Mammary epithelial cell (primary cell): Measurements from ENCODE around the gene ZNF277.

Source experiments
- EZH2 ChIP-seq: IDR thresholded peaks from 2 replicates; pipeline ENCODE4 v1.6.1; 2012; ENCODE audit warnings: low read length, inconsistent platforms, borderline replicate concordance
- TF ChIP-seq, protein P1 (sequence below), 2 donors: IDR thresholded peaks in 1 of 2; conservative IDR thresholded peaks in 1 of 2; 2 replicates each; pipeline ENCODE4 v1.5.1; 2011 to 2012; ENCODE audit warnings: inconsistent platforms in 2 of 2, low read length in 2 of 2, mild to moderate bottlenecking in 2 of 2, control low read depth in 1 of 2, low read depth in 1 of 2; ENCODE audit not compliant: insufficient read depth in 1 of 2; ENCODE audit errors: extremely low read depth in 1 of 2

DNA sequence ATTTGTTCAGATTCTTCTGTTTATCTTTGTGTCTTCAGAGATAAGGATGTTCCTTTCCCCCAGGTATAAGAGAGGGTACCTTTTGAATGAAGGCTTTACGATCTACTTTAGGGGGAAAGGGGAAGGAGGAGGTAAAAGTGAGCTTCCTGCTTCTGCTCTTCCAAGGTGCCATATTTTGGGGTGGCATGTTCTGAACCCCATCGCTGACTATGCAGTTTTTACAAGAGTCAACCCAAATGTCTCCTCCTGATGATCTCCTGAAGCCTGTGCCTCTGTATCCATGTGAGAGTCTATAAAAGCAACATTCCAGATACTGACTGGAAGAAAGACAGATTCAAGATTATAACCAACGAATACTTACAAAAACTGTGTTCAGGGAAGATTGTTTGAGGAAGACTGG lies 102.5 kb downstream of the ZNF277 start:
- TF ChIP-seq, protein P1, sequence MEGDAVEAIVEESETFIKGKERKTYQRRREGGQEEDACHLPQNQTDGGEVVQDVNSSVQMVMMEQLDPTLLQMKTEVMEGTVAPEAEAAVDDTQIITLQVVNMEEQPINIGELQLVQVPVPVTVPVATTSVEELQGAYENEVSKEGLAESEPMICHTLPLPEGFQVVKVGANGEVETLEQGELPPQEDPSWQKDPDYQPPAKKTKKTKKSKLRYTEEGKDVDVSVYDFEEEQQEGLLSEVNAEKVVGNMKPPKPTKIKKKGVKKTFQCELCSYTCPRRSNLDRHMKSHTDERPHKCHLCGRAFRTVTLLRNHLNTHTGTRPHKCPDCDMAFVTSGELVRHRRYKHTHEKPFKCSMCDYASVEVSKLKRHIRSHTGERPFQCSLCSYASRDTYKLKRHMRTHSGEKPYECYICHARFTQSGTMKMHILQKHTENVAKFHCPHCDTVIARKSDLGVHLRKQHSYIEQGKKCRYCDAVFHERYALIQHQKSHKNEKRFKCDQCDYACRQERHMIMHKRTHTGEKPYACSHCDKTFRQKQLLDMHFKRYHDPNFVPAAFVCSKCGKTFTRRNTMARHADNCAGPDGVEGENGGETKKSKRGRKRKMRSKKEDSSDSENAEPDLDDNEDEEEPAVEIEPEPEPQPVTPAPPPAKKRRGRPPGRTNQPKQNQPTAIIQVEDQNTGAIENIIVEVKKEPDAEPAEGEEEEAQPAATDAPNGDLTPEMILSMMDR (conservative IDR thresholded peaks at IDR 0.05 in 1 of 2, IDR thresholded peaks at IDR 0.05 in 1 of 2; ENCODE audit: extremely low read depth in 1 of 2, insufficient read depth in 1 of 2, low read depth in 1 of 2, low read length in 2 of 2), result no peak
- TF ChIP-seq EZH2, result no peak
